Epithelial cell of esophagus (primary cell): ENCODE measurements around the gene CHST10.

Experiments used
- DNase-seq: peaks from one replicate; pipeline ENCODE4 v3.0.0; 2010; ENCODE audit warnings: low read depth
- H3K4me3 ChIP-seq: 2 replicates; pipeline ENCODE4 v1.5.1; 2011; ENCODE audit warnings: mild to moderate bottlenecking, low read length, control low read depth
- CTCF ChIP-seq: IDR thresholded peaks from 2 replicates; pipeline ENCODE4 v1.5.1; 2011; ENCODE audit warnings: low read depth, mild to moderate bottlenecking, low read length, control low read depth, inconsistent platforms; ENCODE audit not compliant: insufficient read depth; ENCODE audit errors: missing control alignments

CHST10 gene

GRCh38 chr2:100403722-100404121 lies 13.7 kb downstream of the CHST10 start:
- no peak for TF ChIP-seq CTCF
- no peak for DNase-seq
- H3K4me3 ChIP-seq = no peak overlapping the region

- TF ChIP-seq CTCF = no peak
- no peak for DNase-seq
- no peak overlapping the region for H3K4me3 ChIP-seq
Observed at GRCh38 chr2:100401268-100401667, 16.2 kb downstream of the CHST10 start.

GRCh38 chr2:100399714-100400113 lies 17.8 kb downstream of the CHST10 start:
- DNase-seq = no peak
- no peak overlapping the region for H3K4me3 ChIP-seq
- TF ChIP-seq CTCF = no peak

GRCh38 chr2:100397976-100398375 lies 19.5 kb downstream of the CHST10 start:
- no peak overlapping the region for H3K4me3 ChIP-seq
- DNase-seq = no peak
- TF ChIP-seq CTCF = no peak

GRCh38 chr2:100397118-100397860 lies 20.2 kb downstream of the CHST10 start:
- TF ChIP-seq CTCF = no peak
- DNase-seq = peak; percentile 40
- H3K4me3 ChIP-seq = no peak overlapping the region

- no peak for DNase-seq
- no peak for TF ChIP-seq CTCF
- H3K4me3 ChIP-seq = no peak overlapping the region
Observed at GRCh38 chr2:100396483-100396882, 21.0 kb downstream of the CHST10 start.
